ENCODE data around the gene TTLL11.

DNA sequence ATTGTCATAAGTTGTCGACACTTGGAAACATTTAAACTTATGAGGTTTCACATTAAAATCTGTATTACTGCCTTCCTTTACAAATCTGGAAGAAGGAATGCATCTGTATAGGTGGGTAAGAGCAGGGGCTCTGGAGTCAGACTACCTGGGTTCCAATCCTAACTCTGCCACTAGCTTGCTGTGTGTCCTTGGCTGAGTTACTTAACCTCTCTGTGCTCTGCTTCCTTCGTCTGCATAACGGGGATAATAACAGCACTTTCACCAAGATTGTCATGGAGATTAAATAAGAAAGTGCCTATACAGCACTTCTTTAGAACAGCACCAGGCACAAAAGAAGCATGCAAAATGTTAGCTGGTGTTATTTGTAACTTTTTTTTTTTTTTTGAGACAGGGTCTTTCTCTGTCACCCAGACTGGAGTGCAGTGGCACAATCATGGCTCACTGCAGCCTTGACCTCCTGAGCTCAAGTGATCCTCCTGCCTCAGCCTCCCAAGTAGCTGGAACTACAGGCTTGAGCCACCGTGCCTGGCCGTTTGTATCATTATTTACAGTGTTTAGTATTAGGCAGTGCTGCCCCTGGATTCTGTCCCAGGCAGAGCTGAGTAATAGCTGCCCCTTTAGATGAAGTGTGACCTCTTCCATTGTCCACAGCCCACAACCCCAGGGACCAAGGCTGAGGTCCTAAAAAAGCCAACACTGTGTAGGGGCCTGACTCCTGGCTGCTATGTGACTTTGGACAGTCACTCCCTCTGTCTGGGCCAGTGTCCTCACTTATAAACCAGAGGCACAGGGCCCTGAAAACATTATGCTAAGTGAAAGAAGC, 25.4 kb upstream of the TTLL11 start:
- TF ChIP-seq, protein P1, sequence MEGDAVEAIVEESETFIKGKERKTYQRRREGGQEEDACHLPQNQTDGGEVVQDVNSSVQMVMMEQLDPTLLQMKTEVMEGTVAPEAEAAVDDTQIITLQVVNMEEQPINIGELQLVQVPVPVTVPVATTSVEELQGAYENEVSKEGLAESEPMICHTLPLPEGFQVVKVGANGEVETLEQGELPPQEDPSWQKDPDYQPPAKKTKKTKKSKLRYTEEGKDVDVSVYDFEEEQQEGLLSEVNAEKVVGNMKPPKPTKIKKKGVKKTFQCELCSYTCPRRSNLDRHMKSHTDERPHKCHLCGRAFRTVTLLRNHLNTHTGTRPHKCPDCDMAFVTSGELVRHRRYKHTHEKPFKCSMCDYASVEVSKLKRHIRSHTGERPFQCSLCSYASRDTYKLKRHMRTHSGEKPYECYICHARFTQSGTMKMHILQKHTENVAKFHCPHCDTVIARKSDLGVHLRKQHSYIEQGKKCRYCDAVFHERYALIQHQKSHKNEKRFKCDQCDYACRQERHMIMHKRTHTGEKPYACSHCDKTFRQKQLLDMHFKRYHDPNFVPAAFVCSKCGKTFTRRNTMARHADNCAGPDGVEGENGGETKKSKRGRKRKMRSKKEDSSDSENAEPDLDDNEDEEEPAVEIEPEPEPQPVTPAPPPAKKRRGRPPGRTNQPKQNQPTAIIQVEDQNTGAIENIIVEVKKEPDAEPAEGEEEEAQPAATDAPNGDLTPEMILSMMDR (conservative IDR thresholded peaks at IDR 0.05; ENCODE audit: low read depth in 2 of 2): no peak
- no peak for TF ChIP-seq ZNF114 (CRISPR knock-in tag; IDR thresholded peaks at IDR 0.05)
- no peak for TF ChIP-seq POLR2AphosphoS5 (IDR thresholded peaks at IDR 0.05; ENCODE audit: low read depth)
